ENCODE results near the gene ELOVL5.
"Not testable (repeated sequence)": the region's sequence is repeated elsewhere in the genome, so short reads cannot be mapped to it uniquely, and the experiment has no call there.

ELOVL5 gene

GRCh38 chr6:53359095-53359842, 10.5 kb upstream of the ELOVL5 start:
- peak; percentile 92 to 93 for DNase-seq

- no peak for DNase-seq
Observed at GRCh38 chr6:53358440-53359094, 9.8 kb upstream of the ELOVL5 start.

- DNase-seq = no peak
Observed at GRCh38 chr6:53357576-53358360, 9.0 kb upstream of the ELOVL5 start.

GRCh38 chr6:53353624-53354023, 4.9 kb upstream of the ELOVL5 start:
- DNase-seq = no peak

GRCh38 chr6:53352360-53352759, 3.6 kb upstream of the ELOVL5 start:
- DNase-seq = no peak

- DNase-seq = no peak
Observed at GRCh38 chr6:53349209-53349693, 501 bp upstream of the ELOVL5 start.

GRCh38 chr6:53347921-53348370, 804 bp downstream of the ELOVL5 start:
- DNase-seq = peak; percentile 38 to 67

- peak in 1 of 2 experiments; percentile 25 for DNase-seq
Observed at GRCh38 chr6:53347250-53347920, 1.4 kb downstream of the ELOVL5 start.

GRCh38 chr6:53346049-53346448, 2.7 kb downstream of the ELOVL5 start:
- not testable (repeated sequence) for DNase-seq

- no peak for DNase-seq
Observed at GRCh38 chr6:53344969-53345368, 3.8 kb downstream of the ELOVL5 start.

- no peak for DNase-seq
Observed at GRCh38 chr6:53343092-53343491, 5.7 kb downstream of the ELOVL5 start.

- DNase-seq = no peak
Observed at GRCh38 chr6:53342217-53342616, 6.5 kb downstream of the ELOVL5 start.

GRCh38 chr6:53340536-53340935, 8.2 kb downstream of the ELOVL5 start:
- DNase-seq = no peak

GRCh38 chr6:53339424-53339823, 9.3 kb downstream of the ELOVL5 start:
- DNase-seq = no peak

GRCh38 chr6:53338304-53338703, 10.4 kb downstream of the ELOVL5 start:
- DNase-seq = no peak

GRCh38 chr6:53336070-53336469, 12.7 kb downstream of the ELOVL5 start:
- no peak for DNase-seq

- no peak for DNase-seq
Observed at GRCh38 chr6:53335224-53335994, 13.3 kb downstream of the ELOVL5 start.

GRCh38 chr6:53333439-53334408, 15.0 kb downstream of the ELOVL5 start:
- no peak for DNase-seq

GRCh38 chr6:53331678-53332077, 17.1 kb downstream of the ELOVL5 start:
- DNase-seq = no peak

GRCh38 chr6:53330137-53330536, 18.6 kb downstream of the ELOVL5 start:
- peak in 1 of 2 experiments; percentile 7 for DNase-seq

- DNase-seq = no peak
Observed at GRCh38 chr6:53328375-53328774, 20.4 kb downstream of the ELOVL5 start.

Measured in NCI-H2081 (cell line).